K562 (cell line): Measurements from ENCODE around the gene KCNK1. TPM values are rescaled to one million over a fixed set of nuclear protein-coding genes. Genes with fewer than 3 reads are reported as not detected.

Experiments
- ATF6 ChIP-seq: sonication (generic); formaldehyde crosslinking; IDR thresholded peaks from 2 replicates; pipeline ENCODE4 v1.4.0; 2020; ENCODE audit warnings: mild to moderate bottlenecking, missing genetic modification reagents
- CREBBP ChIP-seq: IDR thresholded peaks from one replicate; pipeline ENCODE4 v1.6.1; 2012; ENCODE audit warnings: low read depth, mild to moderate bottlenecking, control low read depth, inconsistent platforms, low read length
- ESRRB ChIP-seq: fragments of 250-450 bp; sonication (Bioruptor Pico); IDR thresholded peaks from 2 replicates; pipeline ENCODE4 v1.5.0; 2020; ENCODE audit warnings: mild to moderate bottlenecking, moderate library complexity, borderline replicate concordance
- FOXJ3 ChIP-seq: sonication (generic); formaldehyde crosslinking; IDR thresholded peaks from 2 replicates; pipeline ENCODE4 v1.4.0; 2020; ENCODE audit warnings: mild to moderate bottlenecking, missing genetic modification reagents
- HNRNPLL ChIP-seq: fragments of 200-400 bp; formaldehyde crosslinking; IDR thresholded peaks from 2 replicates; pipeline ENCODE4 v1.6.1; 2017; ENCODE audit warnings: low read length, low read depth, mild to moderate bottlenecking; ENCODE audit not compliant: poor library complexity, severe bottlenecking
- MCM2 ChIP-seq: fragments of 450-650 bp; IDR thresholded peaks from 2 replicates; pipeline ENCODE4 v1.6.1; 2017; ENCODE audit warnings: low read depth, mild to moderate bottlenecking
- NCOA2 ChIP-seq, 2 experiments: fragments of 450-650 bp; IDR thresholded peaks; 2 replicates each; pipeline ENCODE4 v1.6.1; 2018; ENCODE audit warnings: mild to moderate bottlenecking in 2 of 2, moderate library complexity in 1 of 2; ENCODE audit not compliant: partially characterized antibody in 2 of 2
- PHF8 ChIP-seq: fragments of 200-600 bp; sonication (generic); IDR thresholded peaks from 2 replicates; pipeline ENCODE4 v1.6.1; 2012; ENCODE audit warnings: mixed run types, mild to moderate bottlenecking, inconsistent platforms, low read length, moderate library complexity, borderline replicate concordance
- SFPQ ChIP-seq: fragments of 200-400 bp; formaldehyde crosslinking; IDR thresholded peaks from 2 replicates; pipeline ENCODE4 v1.6.1; 2017; ENCODE audit warnings: mild to moderate bottlenecking, low read depth, low read length, moderate library complexity
- SP2 ChIP-seq: IDR thresholded peaks from 2 replicates; pipeline ENCODE4 v1.6.1; 2011; ENCODE audit warnings: mild to moderate bottlenecking, low read depth, low read length, moderate library complexity; ENCODE audit not compliant: poor library complexity, severe bottlenecking; ENCODE audit errors: extremely low read depth
- TAF1 ChIP-seq: IDR thresholded peaks from 2 replicates; pipeline ENCODE4 v1.6.1; 2011; ENCODE audit warnings: mild to moderate bottlenecking, low read length, moderate library complexity; ENCODE audit not compliant: insufficient read depth, control insufficient read depth, severe bottlenecking; ENCODE audit errors: extremely low read depth
- ZBTB5 ChIP-seq: fragments of 450-650 bp; IDR thresholded peaks from 2 replicates; pipeline ENCODE4 v1.6.1; 2017; ENCODE audit warnings: antibody characterized with exemption
- ZNF174 ChIP-seq: fragments of 250-450 bp; sonication (Bioruptor Pico); IDR thresholded peaks from 2 replicates; pipeline ENCODE4 v1.4.0; 2020; ENCODE audit warnings: mild to moderate bottlenecking
- ZNF41 ChIP-seq: fragments of 250-450 bp; sonication (Bioruptor Pico); conservative IDR thresholded peaks from 2 replicates; pipeline ENCODE4 v1.4.0; 2020; ENCODE audit warnings: mild to moderate bottlenecking
- ZNF444 ChIP-seq: fragments of 250-450 bp; sonication (Bioruptor Pico); IDR thresholded peaks from 2 replicates; pipeline ENCODE4 v1.4.0; 2020; ENCODE audit warnings: mild to moderate bottlenecking, moderate library complexity
- polyA plus RNA-seq, 8 experiments: library from polyadenylated mRNA; depleted of rRNA in 4 of 8; stranded (reverse) in 5 of 8; unstranded in 3 of 8; fragments of >200 nt; fragmentation: Nextera tagmentation in 2 of 8; fragmentation: Illumina TruSeq in 1 of 8; extraction: Ambion mirVana in 2 of 8; extraction: Trizol in 1 of 8; gene quantifications; 2 replicates each; pipeline versions ENCODE4 v1.2.1 to v1.2.3, GENCODE V29; 2011 to 2014; ENCODE audit warnings: inconsistent platforms in 1 of 8, missing spikeins in 1 of 8
- total RNA-seq, 7 experiments: library from RNA; depleted of rRNA in 6 of 7; stranded (reverse); fragments of >200 nt in 6 of 7; fragmentation: Illumina TruSeq in 2 of 7; extraction: Trizol in 2 of 7; gene quantifications; 2 replicates each; pipeline versions ENCODE4 v1.2.1 to v1.2.3, GENCODE V29; 2011 to 2021; ENCODE audit warnings: low replicate concordance in 1 of 7
- TF ChIP-seq, protein P1 (sequence below), 3 experiments: fragments of 200-800 bp in 1 of 3; sonication (Bioruptor generic) in 1 of 3; sonication (generic) in 1 of 3; formaldehyde crosslinking in 1 of 3; IDR thresholded peaks; 2 replicates each; pipeline versions ENCODE4 v1.6.1 to v1.8.0; 2016 to 2022; ENCODE audit warnings: mild to moderate bottlenecking in 2 of 3, missing compliant biosample characterization in 2 of 3, missing genetic modification characterization in 2 of 3, missing genetic modification reagents in 1 of 3

Gene KCNK1
- total and polyA plus RNA-seq, 9 of the 15 experiments (the other 6 are each of a cell fraction or from before 2014, with no cell fraction given): 3.1 to 22.7 (median 6.0) TPM

GRCh38 chr1:233613252-233614172 lies at the start of gene KCNK1 (continued):
- TF ChIP-seq ZNF444 (CRISPR knock-in tag) (no peak), ZNF174 (CRISPR knock-in tag) (no peak), HNRNPLL (peak; percentile 86), SP2 (no peak), PHF8 (peak; percentile 64; the same call in 1 of the 2 replicates), SFPQ (no peak), CREBBP (no peak), NCOA2 (IDR thresholded peaks at IDR 0.05; ENCODE audit: partially characterized antibody in 2 of 2) (no peak), FOXJ3 (CRISPR knock-in tag) (no peak), MCM2 (no peak), ZNF41 (CRISPR knock-in tag) (no peak), ESRRB (CRISPR knock-in tag) (no peak), ATF6 (CRISPR knock-in tag) (0 out of 2 replicates have a peak, but pooled peaks have one; percentile 31), ZBTB5 (no peak), TAF1 (peak; percentile 27)
- TF ChIP-seq, protein P1, sequence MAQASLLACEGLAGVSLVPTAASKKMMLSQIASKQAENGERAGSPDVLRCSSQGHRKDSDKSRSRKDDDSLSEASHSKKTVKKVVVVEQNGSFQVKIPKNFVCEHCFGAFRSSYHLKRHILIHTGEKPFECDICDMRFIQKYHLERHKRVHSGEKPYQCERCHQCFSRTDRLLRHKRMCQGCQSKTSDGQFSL (CRISPR knock-in tag; IDR thresholded peaks at IDR 0.05): no peak
- TF ChIP-seq, protein P1 (tag; IDR thresholded peaks at IDR 0.05): no peak
